Fibroblast of gingiva (primary cell): Measurements from ENCODE around the gene BRD1.
"Not testable (repeated sequence)": the region's sequence is repeated elsewhere in the genome, so short reads cannot be mapped to it uniquely, and the experiment has no call there.

Experiments used
- DNase-seq: peaks from one replicate; pipeline ENCODE4 v3.0.0-alpha.2; 2011; ENCODE audit warnings: low read depth

Gene BRD1

GRCh38 chr22:49768951-49769690 is 58.6 kb downstream of the BRD1 start:
- DNase-seq, result peak; percentile 23

GRCh38 chr22:49768077-49768910 is 59.4 kb downstream of the BRD1 start:
- DNase-seq, result no peak

GRCh38 chr22:49767355-49768062 is 60.2 kb downstream of the BRD1 start:
- DNase-seq, result peak; percentile 38

GRCh38 chr22:49765951-49766350 is 61.7 kb downstream of the BRD1 start:
- DNase-seq, result no peak

GRCh38 chr22:49765091-49765771 is 62.4 kb downstream of the BRD1 start:
- DNase-seq, result no peak

- no peak for DNase-seq
These were observed 63.5 kb downstream of the BRD1 start for GRCh38 chr22:49764127-49764581.

- DNase-seq, result no peak
These were observed 64.0 kb downstream of the BRD1 start for GRCh38 chr22:49763696-49764095.

GRCh38 chr22:49763138-49763537 is 64.5 kb downstream of the BRD1 start:
- DNase-seq, result no peak

GRCh38 chr22:49762571-49762970 is 65.1 kb downstream of the BRD1 start:
- DNase-seq, result not testable (repeated sequence)

GRCh38 chr22:49761836-49762235 is 65.8 kb downstream of the BRD1 start:
- DNase-seq, result no peak

GRCh38 chr22:49760630-49761571 is 66.8 kb downstream of the BRD1 start:
- no peak for DNase-seq

- no peak for DNase-seq
These were observed 67.4 kb downstream of the BRD1 start for GRCh38 chr22:49760280-49760629.

GRCh38 chr22:49756676-49757075 is 71.0 kb downstream of the BRD1 start:
- DNase-seq, result no peak

GRCh38 chr22:49756201-49756600 is 71.5 kb downstream of the BRD1 start:
- DNase-seq, result no peak

GRCh38 chr22:49755631-49756001 is 72.1 kb downstream of the BRD1 start:
- no peak for DNase-seq

- no peak for DNase-seq
These were observed 72.7 kb downstream of the BRD1 start for GRCh38 chr22:49754696-49755630.

- DNase-seq, result no peak
These were observed 73.5 kb downstream of the BRD1 start for GRCh38 chr22:49753961-49754695.

GRCh38 chr22:49753276-49753890 is 74.3 kb downstream of the BRD1 start:
- DNase-seq, result no peak

- DNase-seq, result no peak
These were observed 75.0 kb downstream of the BRD1 start for GRCh38 chr22:49752598-49753091.
